ENCODE results near the gene GBP5. TPM values are rescaled to one million over a fixed set of nuclear protein-coding genes. Genes with fewer than 3 reads are reported as not detected.
A peak's percentile ranks its signal among the peaks of the same experiment; 100 is the strongest.
"Not testable (repeated sequence)": the region's sequence is repeated elsewhere in the genome, so short reads cannot be mapped to it uniquely, and the experiment has no call there.

The GBP5 gene
- 100 to 1,000 TPM; 122 to 137 TPM for total RNA-seq

GRCh38 chr1:89272269-89273041 lies at the start of gene GBP5:
Gene GBP5 (minus strand): TSS chr1:89272860. CDS start chr1:89269555, 3,305 bp downstream.
- peak; percentile 77 for ATAC-seq
- Mint-ChIP-seq H3K36me3 (ENCODE audit: low read depth) (peaks cover 47% of the 10 kb centered on the region), H3K4me3 (peak within 1 kb of the TSS; percentile 98), H3K4me1 (peaks cover 74% of the 10 kb centered on the region), H3K27ac (peak within 1 kb of the TSS; percentile 99)
- ChIA-PET POLR2A (interaction anchor here (0.6 to 2.9 kb wide), 8 partner anchors 27 to 250 kb away, joined by 3 to 15 read pairs (median 6); partner anchors contain the start of genes GBP2 and GBP4), CTCF (interaction anchor here (0.7 to 1.7 kb wide), 8 partner anchors 14 to 273 kb away, joined by 3 to 6 read pairs (median 3); no protein-coding TSS in a partner anchor)
- intact Hi-C loops (cut with DNase I, micrococcal nuclease) = loop anchor here (2.0 to 5.0 kb wide), 5 partner anchors 14 to 380 kb away; partner anchors contain the start of genes GTF2B (in 1 of the 2) and LRRC8B (in 1 of the 2)
- not testable (repeated sequence) for H3K27me3 Mint-ChIP-seq; H3K9me3 Mint-ChIP-seq (ENCODE audit: low read depth)
- peak; percentile 82 for DNase-seq

- Mint-ChIP-seq H3K36me3 (ENCODE audit: low read depth) (peaks cover 11% of the 10 kb centered on the region), H3K9me3 (ENCODE audit: low read depth) (peaks cover 42% of the 10 kb centered on the region), H3K4me1 (no peaks in the 10 kb centered on the region), H3K4me3 (no peak overlapping the region), H3K27ac (no peak overlapping the region), H3K27me3 (no peaks in the 10 kb centered on the region)
- ATAC-seq (no peak), DNase-seq (no peak)
- intact Hi-C loops (cut with DNase I, micrococcal nuclease) = no loop called here
- CTCF ChIA-PET = interaction anchor here (1.0 kb wide), 1 partner anchor 39 kb away, joined by 3 read pairs; no protein-coding TSS in a partner anchor
- POLR2A ChIA-PET = no interaction called here
Measured at GRCh38 chr1:89322402-89322801, 49.7 kb upstream of the GBP5 start.

- intact Hi-C loops (cut with DNase I, micrococcal nuclease) = no loop called here
- Mint-ChIP-seq H3K4me1 (peaks cover 33% of the 10 kb centered on the region), H3K4me3 (no peak overlapping the region), H3K36me3 (ENCODE audit: low read depth) (peaks cover 17% of the 10 kb centered on the region), H3K27ac (no peak overlapping the region), H3K9me3 (ENCODE audit: low read depth) (peaks cover 30% of the 10 kb centered on the region), H3K27me3 (no peaks in the 10 kb centered on the region)
- ChIA-PET CTCF (no interaction called here), POLR2A (no interaction called here)
- DNase-seq (no peak), ATAC-seq (no peak)
Measured at GRCh38 chr1:89312572-89312971, 39.9 kb upstream of the GBP5 start.

GRCh38 chr1:89311757-89312156 lies 39.1 kb upstream of the GBP5 start:
- peaks cover 17% of the 10 kb centered on the region for H3K36me3 Mint-ChIP-seq (ENCODE audit: low read depth)
- DNase-seq (no peak), ATAC-seq (no peak)
- H3K4me1 Mint-ChIP-seq = peaks cover 33% of the 10 kb centered on the region
- ChIA-PET CTCF (interaction anchor here (0.6 to 2.2 kb wide), 4 partner anchors 12 to 38 kb away, joined by 3 to 13 read pairs (median 4); no protein-coding TSS in a partner anchor), POLR2A (no interaction called here)
- no peaks in the 10 kb centered on the region for H3K27me3 Mint-ChIP-seq
- no peak overlapping the region for H3K4me3 Mint-ChIP-seq
- peaks cover 24% of the 10 kb centered on the region for H3K9me3 Mint-ChIP-seq (ENCODE audit: low read depth)
- intact Hi-C loops (cut with DNase I, micrococcal nuclease) = no loop called here
- H3K27ac Mint-ChIP-seq = peak overlapping the region; percentile 86

GRCh38 chr1:89310976-89311375 lies 38.3 kb upstream of the GBP5 start:
- Mint-ChIP-seq H3K36me3 (ENCODE audit: low read depth) (peaks cover 17% of the 10 kb centered on the region), H3K9me3 (ENCODE audit: low read depth) (peaks cover 24% of the 10 kb centered on the region), H3K4me1 (peaks cover 33% of the 10 kb centered on the region), H3K27ac (peak overlapping the region; percentile 86), H3K4me3 (no peak overlapping the region), H3K27me3 (no peaks in the 10 kb centered on the region)
- ChIA-PET CTCF (interaction anchor here (0.6 to 2.6 kb wide), 14 partner anchors 11 to 269 kb away, joined by 3 to 13 read pairs (median 4); no protein-coding TSS in a partner anchor), POLR2A (interaction anchor here (0.6 to 1.8 kb wide), 11 partner anchors 11 to 289 kb away, joined by 3 to 14 read pairs (median 4); partner anchors contain the start of genes GBP3, GBP4 and GBP5)
- intact Hi-C loops (cut with DNase I, micrococcal nuclease) = loop anchor here (1.0 kb wide), 4 partner anchors 11 to 37 kb away; no protein-coding TSS in a partner anchor
- no peak for DNase-seq
- peak; percentile 20 for ATAC-seq

- intact Hi-C loops (cut with DNase I, micrococcal nuclease) = loop anchor here (1.0 kb wide), 4 partner anchors 10 to 36 kb away; no protein-coding TSS in a partner anchor
- peaks cover 34% of the 10 kb centered on the region for H3K4me1 Mint-ChIP-seq
- H3K4me3 Mint-ChIP-seq = no peak overlapping the region
Measured at GRCh38 chr1:89310505-89310904, 37.8 kb upstream of the GBP5 start.

GRCh38 chr1:89309828-89310227 lies 37.2 kb upstream of the GBP5 start:
- H3K27ac Mint-ChIP-seq = peak overlapping the region; percentile 86
- no peaks in the 10 kb centered on the region for H3K27me3 Mint-ChIP-seq
- DNase-seq (no peak), ATAC-seq (peak; percentile 72)
- peaks cover 15% of the 10 kb centered on the region for H3K36me3 Mint-ChIP-seq (ENCODE audit: low read depth)
- H3K4me1 Mint-ChIP-seq = peaks cover 37% of the 10 kb centered on the region
- H3K4me3 Mint-ChIP-seq = peak overlapping the region; percentile 8
- CTCF ChIA-PET = interaction anchor here (0.6 to 2.6 kb wide), 10 partner anchors 10 to 294 kb away, joined by 3 to 13 read pairs (median 5); no protein-coding TSS in a partner anchor
- intact Hi-C loops (cut with DNase I, micrococcal nuclease) = loop anchor here (1.0 kb wide), 4 partner anchors 10 to 36 kb away; no protein-coding TSS in a partner anchor
- POLR2A ChIA-PET = interaction anchor here (0.6 to 1.8 kb wide), 10 partner anchors 10 to 287 kb away, joined by 3 to 14 read pairs (median 4); partner anchors contain the start of genes GBP3, GBP4 and GBP5
- H3K9me3 Mint-ChIP-seq (ENCODE audit: low read depth) = peaks cover 22% of the 10 kb centered on the region

More at GRCh38 chr1:89310505-89310904, 37.8 kb upstream of the GBP5 start:
- DNase-seq (no peak), ATAC-seq (peak; percentile 78)
- CTCF ChIA-PET = interaction anchor here (0.6 to 2.6 kb wide), 13 partner anchors 10 to 293 kb away, joined by 3 to 13 read pairs (median 4); no protein-coding TSS in a partner anchor
- H3K27me3 Mint-ChIP-seq = no peaks in the 10 kb centered on the region
- H3K9me3 Mint-ChIP-seq (ENCODE audit: low read depth) = peaks cover 24% of the 10 kb centered on the region
- H3K36me3 Mint-ChIP-seq (ENCODE audit: low read depth) = peaks cover 17% of the 10 kb centered on the region
- POLR2A ChIA-PET = interaction anchor here (0.6 to 1.8 kb wide), 10 partner anchors 11 to 288 kb away, joined by 3 to 14 read pairs (median 4); partner anchors contain the start of genes GBP3, GBP4 and GBP5
- peak overlapping the region; percentile 86 for H3K27ac Mint-ChIP-seq

- intact Hi-C loops (cut with DNase I, micrococcal nuclease) = no loop called here
Measured at GRCh38 chr1:89306273-89306672, 33.6 kb upstream of the GBP5 start.

GRCh38 chr1:89305493-89305892 lies 32.8 kb upstream of the GBP5 start:
- POLR2A ChIA-PET = no interaction called here
- no peak for ATAC-seq

More at GRCh38 chr1:89306273-89306672, 33.6 kb upstream of the GBP5 start:
- ChIA-PET CTCF (interaction anchor here (1.0 kb wide), 1 partner anchor 14 kb away, joined by 3 read pairs; no protein-coding TSS in a partner anchor), POLR2A (no interaction called here)
- Mint-ChIP-seq H3K4me1 (peaks cover 34% of the 10 kb centered on the region), H3K36me3 (ENCODE audit: low read depth) (peaks cover 10% of the 10 kb centered on the region), H3K4me3 (no peak overlapping the region), H3K27me3 (no peaks in the 10 kb centered on the region), H3K27ac (no peak overlapping the region), H3K9me3 (ENCODE audit: low read depth) (peaks cover 19% of the 10 kb centered on the region)
- DNase-seq = no peak
- ATAC-seq = no peak

GRCh38 chr1:89304572-89305230 lies 32.0 kb upstream of the GBP5 start:
- DNase-seq (no peak), ATAC-seq (no peak)
- Mint-ChIP-seq H3K36me3 (ENCODE audit: low read depth) (peaks cover 8% of the 10 kb centered on the region), H3K4me3 (no peak overlapping the region), H3K4me1 (peaks cover 31% of the 10 kb centered on the region), H3K27me3 (no peaks in the 10 kb centered on the region), H3K9me3 (ENCODE audit: low read depth) (peaks cover 17% of the 10 kb centered on the region), H3K27ac (no peak overlapping the region)
- ChIA-PET POLR2A (no interaction called here), CTCF (interaction anchor here (1.2 kb wide), 1 partner anchor 10 kb away, joined by 3 read pairs; no protein-coding TSS in a partner anchor)
- intact Hi-C loops (cut with DNase I, micrococcal nuclease) = no loop called here

More at GRCh38 chr1:89305493-89305892, 32.8 kb upstream of the GBP5 start:
- CTCF ChIA-PET = interaction anchor here (1.0 to 1.2 kb wide), 2 partner anchors 11 to 13 kb away, joined by 3 read pairs; no protein-coding TSS in a partner anchor
- H3K4me1 Mint-ChIP-seq = peaks cover 32% of the 10 kb centered on the region
- no peak for DNase-seq
- peaks cover 10% of the 10 kb centered on the region for H3K36me3 Mint-ChIP-seq (ENCODE audit: low read depth)
- H3K27ac Mint-ChIP-seq = no peak overlapping the region
- intact Hi-C loops (cut with DNase I, micrococcal nuclease) = no loop called here
- H3K27me3 Mint-ChIP-seq = no peaks in the 10 kb centered on the region
- no peak overlapping the region for H3K4me3 Mint-ChIP-seq
- H3K9me3 Mint-ChIP-seq (ENCODE audit: low read depth) = peaks cover 17% of the 10 kb centered on the region
